ENCODE data around the gene PALM3.

DNA sequence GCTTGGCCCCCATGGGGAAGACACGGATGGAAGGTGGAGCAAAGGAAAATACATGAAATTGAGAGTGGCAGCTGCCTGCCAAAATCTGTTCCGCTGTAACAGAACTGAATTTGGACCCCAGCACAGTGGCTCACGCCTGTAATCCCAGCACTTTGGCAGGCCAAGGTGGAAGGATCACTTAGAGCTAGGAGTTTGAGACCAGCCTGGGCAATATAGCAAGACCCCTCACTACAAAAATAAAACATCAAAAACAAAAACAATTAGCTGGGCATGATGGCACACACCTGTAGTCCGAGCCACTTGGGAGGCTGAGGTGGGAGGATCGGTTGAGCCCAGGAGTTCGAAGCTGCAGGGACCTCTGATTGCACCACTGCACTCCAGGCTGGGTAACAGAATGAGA lies 9.4 kb downstream of the PALM3 start:
- TF ChIP-seq, protein P1, sequence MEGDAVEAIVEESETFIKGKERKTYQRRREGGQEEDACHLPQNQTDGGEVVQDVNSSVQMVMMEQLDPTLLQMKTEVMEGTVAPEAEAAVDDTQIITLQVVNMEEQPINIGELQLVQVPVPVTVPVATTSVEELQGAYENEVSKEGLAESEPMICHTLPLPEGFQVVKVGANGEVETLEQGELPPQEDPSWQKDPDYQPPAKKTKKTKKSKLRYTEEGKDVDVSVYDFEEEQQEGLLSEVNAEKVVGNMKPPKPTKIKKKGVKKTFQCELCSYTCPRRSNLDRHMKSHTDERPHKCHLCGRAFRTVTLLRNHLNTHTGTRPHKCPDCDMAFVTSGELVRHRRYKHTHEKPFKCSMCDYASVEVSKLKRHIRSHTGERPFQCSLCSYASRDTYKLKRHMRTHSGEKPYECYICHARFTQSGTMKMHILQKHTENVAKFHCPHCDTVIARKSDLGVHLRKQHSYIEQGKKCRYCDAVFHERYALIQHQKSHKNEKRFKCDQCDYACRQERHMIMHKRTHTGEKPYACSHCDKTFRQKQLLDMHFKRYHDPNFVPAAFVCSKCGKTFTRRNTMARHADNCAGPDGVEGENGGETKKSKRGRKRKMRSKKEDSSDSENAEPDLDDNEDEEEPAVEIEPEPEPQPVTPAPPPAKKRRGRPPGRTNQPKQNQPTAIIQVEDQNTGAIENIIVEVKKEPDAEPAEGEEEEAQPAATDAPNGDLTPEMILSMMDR (IDR thresholded peaks at IDR 0.05) = no peak
- TF ChIP-seq POLR2A (IDR thresholded peaks at IDR 0.05) = no peak

Measured in testis (tissue), 2 donors.